Activated CD8-positive, alpha-beta T cell treated with anti-CD3 and anti-CD28 coated beads for 36 hours (primary cell): Measurements from ENCODE around the gene NNMT. TPM values are rescaled to one million over a fixed set of nuclear protein-coding genes. Genes with fewer than 3 reads are reported as not detected.

ENCODE experiments used
- ATAC-seq: fragments of 200-7000 bp; cut with Tn5 transposase; one replicate; pipeline ENCODE4 v1.10.0; 2021; ENCODE audit warnings: mild to moderate bottlenecking, moderate library complexity
- CTCF ChIA-PET: fragments of 350-600 bp; sonication (Branson Sonifier 250); formaldehyde crosslinking; loops from one replicate; lab custom pipeline; 2021; ENCODE audit warnings: antibody characterized with exemption; lab: Charles Lee
- POLR2A ChIA-PET: fragments of 350-600 bp; sonication (Branson Sonifier 250); formaldehyde crosslinking; loops from one replicate; lab custom pipeline; 2021; ENCODE audit warnings: antibody characterized with exemption; lab: Charles Lee
- DNase-seq: peaks from one replicate; pipeline ENCODE4 v3.0.0-alpha.2; 2020
- H3K27ac Mint-ChIP-seq: one replicate; pipeline ENCODE4 v1.8.0; 2021; ENCODE audit warnings: mild to moderate bottlenecking, mixed read lengths
- H3K27me3 Mint-ChIP-seq: one replicate; pipeline ENCODE4 v1.8.0; 2021; ENCODE audit warnings: mixed read lengths
- H3K36me3 Mint-ChIP-seq: one replicate; pipeline ENCODE4 v1.8.0; 2021; ENCODE audit warnings: low read depth, mixed read lengths
- H3K4me1 Mint-ChIP-seq: one replicate; pipeline ENCODE4 v1.8.0; 2021; ENCODE audit warnings: low read depth, mixed read lengths
- H3K4me3 Mint-ChIP-seq: one replicate; pipeline ENCODE4 v1.8.0; 2021; ENCODE audit warnings: mild to moderate bottlenecking, moderate library complexity, mixed read lengths
- H3K9me3 Mint-ChIP-seq: one replicate; pipeline ENCODE4 v1.8.0; 2021; ENCODE audit warnings: mixed read lengths
- intact Hi-C: fragments of 100-400 bp; cut with micrococcal nuclease; formaldehyde crosslinking; loops from one replicate; pipeline ENCODE4 v1.10.0; 2022
- total RNA-seq, 2 experiments: library from RNA; stranded (reverse); gene quantifications; one replicate each; pipeline ENCODE4 v1.2.3, GENCODE V29; 2021
- TF ChIP-seq, protein P1 (sequence below): fragments of 200-600 bp; IDR thresholded peaks from one replicate; pipeline ENCODE4 v1.8.0; 2022; ENCODE audit warnings: antibody characterized with exemption, mild to moderate bottlenecking

Gene NNMT
- total RNA-seq, 2 experiments from 2014 or later, result not detected

DNA sequence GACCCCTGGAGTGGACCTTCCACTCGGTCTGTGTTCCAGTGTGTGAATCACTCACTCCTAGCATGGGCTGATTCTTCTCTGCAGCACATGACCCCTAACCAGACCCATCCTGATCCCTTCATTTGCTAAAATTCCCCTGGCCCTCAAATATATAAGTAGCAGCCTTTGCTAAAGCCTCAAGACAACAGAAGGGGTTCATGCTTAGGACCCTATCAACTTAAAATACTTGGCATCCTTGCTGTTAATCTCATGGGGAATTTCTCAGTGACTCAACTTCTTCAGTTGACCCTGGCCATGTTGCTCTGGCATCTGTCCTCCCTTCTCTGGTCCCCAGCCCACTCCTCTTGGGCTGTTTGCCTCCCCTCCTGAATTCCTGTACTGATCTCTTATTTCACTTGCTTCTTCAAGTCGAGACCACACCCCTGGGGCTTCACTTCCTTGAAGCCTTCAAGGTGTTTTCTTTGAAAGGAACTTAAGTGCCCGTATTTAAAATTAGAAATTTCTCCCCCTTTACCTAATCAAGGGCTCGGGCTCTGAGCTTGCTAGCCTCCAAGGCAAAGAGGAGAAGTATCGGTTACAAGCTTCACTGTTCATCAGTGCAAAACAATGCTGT, 23.6 kb downstream of the NNMT start:
- TF ChIP-seq, protein P1, sequence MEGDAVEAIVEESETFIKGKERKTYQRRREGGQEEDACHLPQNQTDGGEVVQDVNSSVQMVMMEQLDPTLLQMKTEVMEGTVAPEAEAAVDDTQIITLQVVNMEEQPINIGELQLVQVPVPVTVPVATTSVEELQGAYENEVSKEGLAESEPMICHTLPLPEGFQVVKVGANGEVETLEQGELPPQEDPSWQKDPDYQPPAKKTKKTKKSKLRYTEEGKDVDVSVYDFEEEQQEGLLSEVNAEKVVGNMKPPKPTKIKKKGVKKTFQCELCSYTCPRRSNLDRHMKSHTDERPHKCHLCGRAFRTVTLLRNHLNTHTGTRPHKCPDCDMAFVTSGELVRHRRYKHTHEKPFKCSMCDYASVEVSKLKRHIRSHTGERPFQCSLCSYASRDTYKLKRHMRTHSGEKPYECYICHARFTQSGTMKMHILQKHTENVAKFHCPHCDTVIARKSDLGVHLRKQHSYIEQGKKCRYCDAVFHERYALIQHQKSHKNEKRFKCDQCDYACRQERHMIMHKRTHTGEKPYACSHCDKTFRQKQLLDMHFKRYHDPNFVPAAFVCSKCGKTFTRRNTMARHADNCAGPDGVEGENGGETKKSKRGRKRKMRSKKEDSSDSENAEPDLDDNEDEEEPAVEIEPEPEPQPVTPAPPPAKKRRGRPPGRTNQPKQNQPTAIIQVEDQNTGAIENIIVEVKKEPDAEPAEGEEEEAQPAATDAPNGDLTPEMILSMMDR, result no peak
- CTCF ChIA-PET, result no interaction called here
- POLR2A ChIA-PET, result interaction anchor here (0.6 kb wide), 1 partner anchor 329 kb away, joined by 3 read pairs; no protein-coding TSS in a partner anchor
- H3K4me1 Mint-ChIP-seq, result peaks cover 10% of the 10 kb centered on the region
- peaks cover 2% of the 10 kb centered on the region for H3K9me3 Mint-ChIP-seq
- intact Hi-C loops, result no loop called here
- H3K4me3 Mint-ChIP-seq, result no peak overlapping the region
- DNase-seq, result no peak
- no peak for ATAC-seq
- H3K27me3 Mint-ChIP-seq, result peaks cover 5% of the 10 kb centered on the region
- H3K27ac Mint-ChIP-seq, result no peak overlapping the region
- no peaks in the 10 kb centered on the region for H3K36me3 Mint-ChIP-seq

DNA sequence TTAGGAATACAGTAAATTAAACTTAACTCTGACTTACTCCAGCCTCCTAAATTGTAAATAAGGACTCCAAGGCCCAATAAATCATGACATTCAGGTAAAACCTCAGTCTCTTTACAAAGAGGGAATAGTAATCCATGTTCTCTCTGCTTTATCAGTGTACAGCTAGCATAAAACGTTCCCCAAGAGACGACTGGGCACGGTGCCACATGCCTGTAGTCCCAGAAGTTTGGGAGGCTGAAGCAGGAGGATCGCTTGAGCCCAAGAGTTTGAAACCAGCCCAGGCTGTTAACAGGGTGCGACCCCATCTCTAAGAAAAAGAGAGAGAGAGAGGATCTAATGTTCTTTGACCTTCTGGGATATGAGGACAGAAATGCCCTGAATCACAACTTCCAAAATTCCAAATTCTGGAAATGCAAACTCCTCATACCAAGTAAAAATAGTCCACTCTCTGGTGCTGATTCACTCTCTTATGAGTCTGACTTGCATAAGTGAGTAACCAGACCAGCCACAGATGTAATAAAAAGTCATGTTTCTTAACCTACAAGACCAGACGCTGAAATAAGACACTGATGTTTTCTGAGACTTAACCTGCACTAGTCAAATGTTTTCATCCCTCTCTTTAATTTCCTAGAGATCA, 25.5 kb downstream of the NNMT start:
- Mint-ChIP-seq H3K27me3 (peaks cover 6% of the 10 kb centered on the region), H3K4me1 (no peaks in the 10 kb centered on the region), H3K36me3 (no peaks in the 10 kb centered on the region), H3K9me3 (peaks cover 2% of the 10 kb centered on the region), H3K4me3 (no peak overlapping the region), H3K27ac (no peak overlapping the region)
- POLR2A ChIA-PET, result no interaction called here
- CTCF ChIA-PET, result no interaction called here
- TF ChIP-seq, protein P1, result no peak
- no peak for ATAC-seq
- intact Hi-C loops, result no loop called here
- DNase-seq, result no peak

DNA sequence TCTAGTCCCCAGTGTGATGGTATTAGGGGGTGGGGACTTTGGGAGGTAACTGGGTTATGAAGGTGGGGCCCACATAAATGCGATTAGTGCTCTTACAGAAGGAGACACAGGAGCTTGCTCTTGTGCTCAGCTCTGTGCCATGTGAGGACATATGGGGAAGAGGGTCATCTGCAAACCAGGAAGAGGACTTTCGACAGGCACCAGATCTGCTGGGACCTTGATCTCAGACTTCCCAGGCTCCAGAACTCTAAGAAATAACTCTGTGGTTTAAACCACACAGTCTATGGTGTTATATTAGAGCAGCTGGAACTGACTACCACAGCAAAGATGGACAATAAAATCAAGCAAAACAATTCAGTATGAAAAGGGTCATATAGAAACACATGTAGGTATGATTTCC, 26.7 kb downstream of the NNMT start:
- intact Hi-C loops, result no loop called here
- CTCF ChIA-PET, result interaction anchor here (1.2 kb wide), 1 partner anchor 24 kb away, joined by 4 read pairs; no protein-coding TSS in a partner anchor
- Mint-ChIP-seq H3K36me3 (no peaks in the 10 kb centered on the region), H3K9me3 (peaks cover 2% of the 10 kb centered on the region), H3K27me3 (peaks cover 7% of the 10 kb centered on the region), H3K4me3 (no peak overlapping the region), H3K27ac (no peak overlapping the region), H3K4me1 (no peaks in the 10 kb centered on the region)
- TF ChIP-seq, protein P1, result no peak
- no peak for ATAC-seq
- no peak for DNase-seq
- POLR2A ChIA-PET, result no interaction called here

DNA sequence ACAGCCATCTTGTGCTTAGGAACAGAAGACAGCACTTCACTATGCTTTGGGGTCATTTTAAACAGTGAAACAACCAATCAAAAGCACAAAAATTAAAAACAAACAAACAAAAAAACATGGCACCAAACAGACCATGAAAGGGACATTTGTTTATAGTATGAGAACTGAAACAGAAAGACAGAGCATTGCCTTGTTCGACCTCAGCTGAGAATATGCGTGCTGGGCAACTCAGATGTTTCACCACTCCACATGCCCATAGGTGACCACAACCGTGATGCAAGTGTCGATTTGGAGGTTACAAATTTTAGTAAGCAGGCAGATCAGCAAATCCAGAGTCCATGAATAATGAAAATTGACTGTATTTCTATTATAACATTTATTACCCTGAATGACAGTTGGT, 30.0 kb downstream of the NNMT start:
- H3K4me1 Mint-ChIP-seq, result no peaks in the 10 kb centered on the region
- intact Hi-C loops, result no loop called here
- no peak overlapping the region for H3K27ac Mint-ChIP-seq
- DNase-seq (no peak), ATAC-seq (no peak)
- ChIA-PET POLR2A (no interaction called here), CTCF (no interaction called here)
- H3K36me3 Mint-ChIP-seq, result peaks cover 2% of the 10 kb centered on the region
- TF ChIP-seq, protein P1, result no peak
- H3K9me3 Mint-ChIP-seq, result peaks cover 8% of the 10 kb centered on the region
- no peak overlapping the region for H3K4me3 Mint-ChIP-seq
- peaks cover 6% of the 10 kb centered on the region for H3K27me3 Mint-ChIP-seq

DNA sequence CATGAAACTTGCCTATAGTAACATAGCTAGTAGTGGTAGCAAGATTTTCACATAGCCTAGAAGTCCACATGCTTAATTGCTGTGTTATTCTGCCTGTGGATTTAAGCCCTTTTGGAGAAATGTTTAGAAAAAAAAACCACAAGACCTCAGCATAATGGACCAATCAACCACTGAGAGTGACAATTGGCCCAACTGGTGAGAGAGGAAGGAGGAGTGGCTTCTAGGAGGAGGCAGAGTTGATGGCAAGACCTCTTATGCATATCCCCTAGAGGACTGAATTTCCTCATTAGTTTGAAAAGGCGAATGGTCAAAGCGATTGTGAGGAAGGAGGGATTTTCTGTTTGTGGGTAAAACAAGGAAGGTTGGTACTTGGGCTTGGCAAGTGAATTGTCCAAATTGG, 30.6 kb downstream of the NNMT start:
- H3K27me3 Mint-ChIP-seq, result peaks cover 6% of the 10 kb centered on the region

More for the DNA sequence above, 30.6 kb downstream of the NNMT start:
- DNase-seq (no peak), ATAC-seq (no peak)
- H3K4me1 Mint-ChIP-seq, result no peaks in the 10 kb centered on the region
- TF ChIP-seq, protein P1, result no peak
- H3K4me3 Mint-ChIP-seq, result no peak overlapping the region
- no peak overlapping the region for H3K27ac Mint-ChIP-seq
- ChIA-PET CTCF (no interaction called here), POLR2A (no interaction called here)
- peaks cover 2% of the 10 kb centered on the region for H3K36me3 Mint-ChIP-seq
- intact Hi-C loops, result no loop called here
- H3K9me3 Mint-ChIP-seq, result peaks cover 8% of the 10 kb centered on the region
